ENCODE measurements around the gene GTF2H4. TPM values are rescaled to one million over a fixed set of nuclear protein-coding genes. Genes with fewer than 3 reads are reported as not detected.

The GTF2H4 gene
- total RNA-seq, 1 donor from 2014 or later, result 73.0 TPM

DNA sequence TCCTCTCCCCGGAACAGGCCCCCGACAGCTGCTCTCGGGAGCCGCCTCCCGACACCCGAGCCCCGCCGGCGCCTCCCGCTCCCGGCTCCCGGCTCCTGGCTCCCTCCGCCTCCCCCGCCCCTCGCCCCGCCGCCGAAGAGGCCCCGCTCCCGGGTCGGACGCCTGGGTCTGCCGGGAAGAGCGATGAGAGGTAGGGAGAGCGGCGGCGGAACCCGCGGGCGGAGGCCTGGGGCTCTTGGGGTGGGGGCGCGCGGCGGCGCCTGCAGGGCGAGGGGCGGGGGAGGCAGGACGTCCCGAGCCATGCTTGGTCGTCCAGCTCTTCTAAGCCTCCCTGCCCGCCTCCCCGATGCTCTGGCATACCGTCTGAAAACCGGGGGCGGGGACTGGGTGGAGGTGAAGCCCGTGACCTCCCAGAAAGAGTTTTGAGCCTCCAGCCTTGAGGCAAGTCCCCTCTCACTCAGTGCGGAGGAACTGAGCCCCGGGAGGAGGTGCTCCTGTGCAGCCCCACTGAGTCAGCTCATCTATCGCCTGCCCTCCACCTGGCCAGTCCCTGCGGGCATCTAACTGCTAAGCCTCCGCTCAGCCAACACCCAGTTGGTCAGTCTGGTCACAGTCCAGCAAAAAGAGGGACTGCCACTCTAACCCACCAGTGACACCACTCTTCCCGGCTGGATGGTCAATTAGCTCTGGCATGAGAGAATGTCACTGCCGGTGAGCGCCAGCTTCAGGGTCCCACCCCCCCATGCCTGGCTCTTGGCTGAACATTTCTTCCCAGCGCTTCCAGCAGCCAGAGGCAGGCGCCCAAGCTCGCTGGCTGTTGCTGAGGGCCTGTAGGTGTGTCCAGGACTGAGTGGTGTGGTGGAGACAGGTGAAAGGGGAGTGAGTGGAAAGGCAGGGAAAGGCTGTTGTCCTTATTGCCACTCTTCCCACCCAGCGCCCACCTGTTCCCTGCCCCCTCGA, 23.2 kb upstream of the GTF2H4 start:
- no peak for DNase-seq (ENCODE audit: low spot score, unreplicated experiment)
- no peak for TF ChIP-seq CTCF (IDR thresholded peaks at IDR 0.05; ENCODE audit: unreplicated experiment)
- H3K4me3 Mint-ChIP-seq (ENCODE audit: low read depth), result peak overlapping the region; percentile 84
- peaks cover 4% of the 10 kb centered on the region for H3K27me3 Mint-ChIP-seq
- H3K27ac Mint-ChIP-seq, result peak overlapping the region; percentile 95
- no peaks in the 10 kb centered on the region for H3K9me3 Mint-ChIP-seq (ENCODE audit: low read depth)
- peaks cover 2% of the 10 kb centered on the region for H3K36me3 Mint-ChIP-seq (ENCODE audit: insufficient read depth)
- H3K4me1 Mint-ChIP-seq (ENCODE audit: low read depth), result peaks cover 50% of the 10 kb centered on the region

GRCh38 chr6:30885481-30885998, 22.5 kb upstream of the GTF2H4 start:
- H3K36me3 Mint-ChIP-seq (ENCODE audit: insufficient read depth), result peaks cover 8% of the 10 kb centered on the region
- H3K4me1 Mint-ChIP-seq (ENCODE audit: low read depth), result peaks cover 49% of the 10 kb centered on the region
- peak overlapping the region; percentile 95 for H3K27ac Mint-ChIP-seq
- no peak for TF ChIP-seq CTCF (IDR thresholded peaks at IDR 0.05; ENCODE audit: unreplicated experiment)
- peaks cover 4% of the 10 kb centered on the region for H3K27me3 Mint-ChIP-seq
- H3K4me3 Mint-ChIP-seq (ENCODE audit: low read depth), result peak overlapping the region; percentile 84
- no peak for DNase-seq (ENCODE audit: low spot score, unreplicated experiment)
- H3K9me3 Mint-ChIP-seq (ENCODE audit: low read depth), result no peaks in the 10 kb centered on the region

GRCh38 chr6:30885999-30886896, 21.8 kb upstream of the GTF2H4 start:
- DNase-seq (ENCODE audit: low spot score, unreplicated experiment), result no peak
- H3K27ac Mint-ChIP-seq, result peak overlapping the region; percentile 95
- peaks cover 42% of the 10 kb centered on the region for H3K4me1 Mint-ChIP-seq (ENCODE audit: low read depth)

GRCh38 chr6:30886897-30887255, 21.1 kb upstream of the GTF2H4 start:
- peaks cover 8% of the 10 kb centered on the region for H3K36me3 Mint-ChIP-seq (ENCODE audit: insufficient read depth)
- DNase-seq (ENCODE audit: low spot score, unreplicated experiment), result no peak
- TF ChIP-seq CTCF (IDR thresholded peaks at IDR 0.05; ENCODE audit: unreplicated experiment), result no peak
- peaks cover 36% of the 10 kb centered on the region for H3K4me1 Mint-ChIP-seq (ENCODE audit: low read depth)
- peak overlapping the region; percentile 95 for H3K27ac Mint-ChIP-seq
- H3K9me3 Mint-ChIP-seq (ENCODE audit: low read depth), result no peaks in the 10 kb centered on the region
- H3K27me3 Mint-ChIP-seq, result no peaks in the 10 kb centered on the region
- H3K4me3 Mint-ChIP-seq (ENCODE audit: low read depth), result no peak overlapping the region

More at GRCh38 chr6:30885999-30886896, 21.8 kb upstream of the GTF2H4 start:
- peak overlapping the region; percentile 84 for H3K4me3 Mint-ChIP-seq (ENCODE audit: low read depth)
- no peaks in the 10 kb centered on the region for H3K9me3 Mint-ChIP-seq (ENCODE audit: low read depth)
- H3K36me3 Mint-ChIP-seq (ENCODE audit: insufficient read depth), result peaks cover 8% of the 10 kb centered on the region
- peaks cover 3% of the 10 kb centered on the region for H3K27me3 Mint-ChIP-seq
- no peak for TF ChIP-seq CTCF (IDR thresholded peaks at IDR 0.05; ENCODE audit: unreplicated experiment)

Measured in progenitor cell of endocrine pancreas (in vitro differentiated cells).